Effector CD4-positive, alpha-beta T cell (primary cell): ENCODE measurements around the gene HOXD13.
A peak's percentile ranks its signal among the peaks of the same experiment; 100 is the strongest.

Source experiments
- DNase-seq: peaks from one replicate; pipeline ENCODE4 v3.0.0-alpha.2; 2020

HOXD13 gene

GRCh38 chr2:176121190-176122051 lies 28.9 kb downstream of the HOXD13 start:
- DNase-seq = no peak

- DNase-seq = no peak
Measured at GRCh38 chr2:176122052-176122682, 29.6 kb downstream of the HOXD13 start.

GRCh38 chr2:176122683-176123410 lies 30.3 kb downstream of the HOXD13 start, which contains the start of gene HOXD9:
Gene HOXD9, plus strand, starts transcription at chr2:176122719. Its CDS starts 50 bp downstream, at chr2:176122769.
- no peak for DNase-seq

- no peak for DNase-seq
Measured at GRCh38 chr2:176123411-176124109, 31.0 kb downstream of the HOXD13 start.

GRCh38 chr2:176124110-176124946 lies 31.8 kb downstream of the HOXD13 start:
- DNase-seq = no peak

GRCh38 chr2:176124947-176125771 lies 32.6 kb downstream of the HOXD13 start:
- DNase-seq = no peak

- DNase-seq = no peak
Measured at GRCh38 chr2:176125772-176126054, 33.2 kb downstream of the HOXD13 start.

- DNase-seq = peak; percentile 68
Measured at GRCh38 chr2:176126929-176127773, 34.6 kb downstream of the HOXD13 start.

GRCh38 chr2:176127774-176128072 lies 35.2 kb downstream of the HOXD13 start:
- no peak for DNase-seq

- DNase-seq = no peak
Measured at GRCh38 chr2:176128172-176128981, 35.9 kb downstream of the HOXD13 start.

- DNase-seq = no peak
Measured at GRCh38 chr2:176128982-176129796, 36.7 kb downstream of the HOXD13 start, which contains the start of gene HOXD8. Gene HOXD8, plus strand, starts transcription at chr2:176129705. Its CDS starts 662 bp downstream, at chr2:176130367.

GRCh38 chr2:176129813-176130146 lies 37.3 kb downstream of the HOXD13 start:
- no peak for DNase-seq

- no peak for DNase-seq
Measured at GRCh38 chr2:176130147-176130956, 37.8 kb downstream of the HOXD13 start.

GRCh38 chr2:176130957-176131847 lies 38.7 kb downstream of the HOXD13 start:
- DNase-seq = no peak

- no peak for DNase-seq
Measured at GRCh38 chr2:176131848-176132158, 39.3 kb downstream of the HOXD13 start.
